GM23338 (cell line): ENCODE results near the gene TFAP2B.
A peak's percentile ranks its signal among the peaks of the same experiment; 100 is the strongest.

Source experiments
- CREB1 ChIP-seq: fragments of 250-450 bp; sonication (Bioruptor Pico); IDR thresholded peaks from 2 replicates; pipeline ENCODE4 v1.5.0; 2020; ENCODE audit warnings: low read depth, mild to moderate bottlenecking, moderate library complexity
- EZH2 ChIP-seq: fragments of 200-600 bp; sonication (generic); IDR thresholded peaks from one replicate; pipeline ENCODE4 v1.8.0; 2017; ENCODE audit warnings: antibody characterized with exemption, mild to moderate bottlenecking, low read depth; ENCODE audit not compliant: unreplicated experiment
- EZH2phosphoT487 ChIP-seq: fragments of 200-600 bp; sonication (generic); IDR thresholded peaks from one replicate; pipeline ENCODE4 v1.8.1; 2018; ENCODE audit warnings: antibody characterized with exemption; ENCODE audit not compliant: unreplicated experiment
- JUNB ChIP-seq: IDR thresholded peaks from one replicate; pipeline ENCODE4 v1.6.1; 2016; ENCODE audit warnings: antibody characterized with exemption; ENCODE audit not compliant: unreplicated experiment
- NANOG ChIP-seq: IDR thresholded peaks from 2 replicates; pipeline ENCODE4 v1.6.1; 2016; ENCODE audit warnings: antibody characterized with exemption, borderline replicate concordance
- POLR2AphosphoS5 ChIP-seq: IDR thresholded peaks from 2 replicates; pipeline ENCODE4 v1.6.1; 2016; ENCODE audit warnings: antibody characterized with exemption, low read depth
- REST ChIP-seq: IDR thresholded peaks from one replicate; pipeline ENCODE4 v1.6.1; 2018; ENCODE audit warnings: antibody characterized with exemption; ENCODE audit not compliant: unreplicated experiment
- ZNF331 ChIP-seq: fragments of 250-450 bp; sonication (Bioruptor Pico); IDR thresholded peaks from 2 replicates; pipeline ENCODE4 v1.5.0; 2020; ENCODE audit warnings: low read depth, mild to moderate bottlenecking, moderate library complexity
- TF ChIP-seq, protein P1 (sequence below), 2 experiments: fragments of 200-600 bp in 1 of 2; sonication (generic) in 1 of 2; conservative IDR thresholded peaks; 2 replicates each; pipeline versions ENCODE4 v1.5.1 to v1.6.1; 2016 to 2017; ENCODE audit warnings: antibody characterized with exemption in 2 of 2, low read depth in 2 of 2, mild to moderate bottlenecking in 2 of 2, moderate library complexity in 1 of 2
- TF ChIP-seq, protein P2 (sequence below): IDR thresholded peaks from 2 replicates; pipeline ENCODE4 v1.6.1; 2016; ENCODE audit warnings: antibody characterized with exemption

DNA sequence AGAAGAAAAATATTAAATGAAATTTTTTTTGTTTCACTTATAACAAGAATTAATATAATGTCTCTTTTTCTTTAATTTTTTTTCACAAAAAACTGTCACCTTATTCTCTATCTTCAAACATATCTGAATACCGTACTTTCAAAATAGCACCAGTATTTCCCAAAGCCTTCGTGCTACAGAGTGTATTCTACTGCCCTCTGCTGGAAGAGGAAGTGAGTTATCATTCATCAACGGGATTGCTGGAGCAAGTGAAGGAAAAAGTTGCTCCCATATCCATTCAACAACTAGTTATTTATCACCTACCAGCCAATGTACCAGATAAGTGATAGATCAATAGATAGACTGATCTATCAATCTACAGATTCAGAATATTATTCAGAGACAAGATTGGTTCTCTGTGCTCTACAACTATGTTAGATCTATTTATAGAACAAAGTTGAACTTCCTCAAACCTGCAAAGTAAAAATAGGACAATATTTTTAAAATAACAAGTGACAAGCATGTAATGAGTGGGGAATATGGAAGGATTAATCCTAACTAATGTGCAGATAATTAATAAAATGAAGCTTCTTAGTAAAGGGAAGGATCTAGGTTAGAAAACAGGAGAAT lies 26.7 kb upstream of the TFAP2B start:
- TF ChIP-seq, protein P1, sequence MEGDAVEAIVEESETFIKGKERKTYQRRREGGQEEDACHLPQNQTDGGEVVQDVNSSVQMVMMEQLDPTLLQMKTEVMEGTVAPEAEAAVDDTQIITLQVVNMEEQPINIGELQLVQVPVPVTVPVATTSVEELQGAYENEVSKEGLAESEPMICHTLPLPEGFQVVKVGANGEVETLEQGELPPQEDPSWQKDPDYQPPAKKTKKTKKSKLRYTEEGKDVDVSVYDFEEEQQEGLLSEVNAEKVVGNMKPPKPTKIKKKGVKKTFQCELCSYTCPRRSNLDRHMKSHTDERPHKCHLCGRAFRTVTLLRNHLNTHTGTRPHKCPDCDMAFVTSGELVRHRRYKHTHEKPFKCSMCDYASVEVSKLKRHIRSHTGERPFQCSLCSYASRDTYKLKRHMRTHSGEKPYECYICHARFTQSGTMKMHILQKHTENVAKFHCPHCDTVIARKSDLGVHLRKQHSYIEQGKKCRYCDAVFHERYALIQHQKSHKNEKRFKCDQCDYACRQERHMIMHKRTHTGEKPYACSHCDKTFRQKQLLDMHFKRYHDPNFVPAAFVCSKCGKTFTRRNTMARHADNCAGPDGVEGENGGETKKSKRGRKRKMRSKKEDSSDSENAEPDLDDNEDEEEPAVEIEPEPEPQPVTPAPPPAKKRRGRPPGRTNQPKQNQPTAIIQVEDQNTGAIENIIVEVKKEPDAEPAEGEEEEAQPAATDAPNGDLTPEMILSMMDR (conservative IDR thresholded peaks at IDR 0.05; ENCODE audit: low read depth in 2 of 2), result peak; percentile 89 to 94
- TF ChIP-seq POLR2AphosphoS5 (no peak), EZH2 (no peak), EZH2phosphoT487 (no peak), REST (no peak), NANOG (no peak), CREB1 (CRISPR knock-in tag) (no peak), JUNB (no peak), ZNF331 (CRISPR knock-in tag) (no peak)
- TF ChIP-seq, protein P2, sequence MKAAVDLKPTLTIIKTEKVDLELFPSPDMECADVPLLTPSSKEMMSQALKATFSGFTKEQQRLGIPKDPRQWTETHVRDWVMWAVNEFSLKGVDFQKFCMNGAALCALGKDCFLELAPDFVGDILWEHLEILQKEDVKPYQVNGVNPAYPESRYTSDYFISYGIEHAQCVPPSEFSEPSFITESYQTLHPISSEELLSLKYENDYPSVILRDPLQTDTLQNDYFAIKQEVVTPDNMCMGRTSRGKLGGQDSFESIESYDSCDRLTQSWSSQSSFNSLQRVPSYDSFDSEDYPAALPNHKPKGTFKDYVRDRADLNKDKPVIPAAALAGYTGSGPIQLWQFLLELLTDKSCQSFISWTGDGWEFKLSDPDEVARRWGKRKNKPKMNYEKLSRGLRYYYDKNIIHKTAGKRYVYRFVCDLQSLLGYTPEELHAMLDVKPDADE, result no peak
